Stimulated activated naive B cell treated with anti-CD40 and anti-IgM and Interleukin-4, amounts not matched to agents 10 μg/mL and 1 μg/mL and 100 μg/mL, for 72 hours (primary cell): ENCODE measurements around the gene NOTCH1.
A peak's percentile ranks its signal among the peaks of the same experiment; 100 is the strongest.
"Not testable (repeated sequence)": the region's sequence is repeated elsewhere in the genome, so short reads cannot be mapped to it uniquely, and the experiment has no call there.

Experiments used
- ATAC-seq, 2 donors: fragments of 150-1000 bp; cut with Tn5 transposase; replicated peaks; 2 replicates each; pipeline ENCODE4 v1.10.0; 2021; ENCODE audit warnings: moderate library complexity in 1 of 2
- DNase-seq: peaks from one replicate; pipeline ENCODE4 v3.0.0; 2021
- H3K27ac Mint-ChIP-seq: one replicate; pipeline ENCODE4 v1.8.0; 2022; ENCODE audit warnings: mild to moderate bottlenecking, mixed read lengths
- H3K27me3 Mint-ChIP-seq, 2 donors: one replicate each; pipeline ENCODE4 v1.8.0; 2022; ENCODE audit warnings: mixed read lengths in 2 of 2
- H3K36me3 Mint-ChIP-seq, 2 donors: one replicate each; pipeline ENCODE4 v1.8.0; 2022; ENCODE audit warnings: mixed read lengths in 2 of 2, mild to moderate bottlenecking in 1 of 2
- H3K4me1 Mint-ChIP-seq, 2 donors: one replicate each; pipeline ENCODE4 v1.8.0; 2022; ENCODE audit warnings: mixed read lengths in 2 of 2, mild to moderate bottlenecking in 1 of 2
- H3K4me3 Mint-ChIP-seq, 2 donors: one replicate each; pipeline ENCODE4 v1.8.0; 2022; ENCODE audit warnings: mild to moderate bottlenecking in 2 of 2, mixed read lengths in 2 of 2, moderate library complexity in 1 of 2
- H3K9me3 Mint-ChIP-seq, 2 donors: one replicate each; pipeline ENCODE4 v1.8.0; 2022; ENCODE audit warnings: mixed read lengths in 2 of 2, mild to moderate bottlenecking in 1 of 2

NOTCH1 gene

DNA sequence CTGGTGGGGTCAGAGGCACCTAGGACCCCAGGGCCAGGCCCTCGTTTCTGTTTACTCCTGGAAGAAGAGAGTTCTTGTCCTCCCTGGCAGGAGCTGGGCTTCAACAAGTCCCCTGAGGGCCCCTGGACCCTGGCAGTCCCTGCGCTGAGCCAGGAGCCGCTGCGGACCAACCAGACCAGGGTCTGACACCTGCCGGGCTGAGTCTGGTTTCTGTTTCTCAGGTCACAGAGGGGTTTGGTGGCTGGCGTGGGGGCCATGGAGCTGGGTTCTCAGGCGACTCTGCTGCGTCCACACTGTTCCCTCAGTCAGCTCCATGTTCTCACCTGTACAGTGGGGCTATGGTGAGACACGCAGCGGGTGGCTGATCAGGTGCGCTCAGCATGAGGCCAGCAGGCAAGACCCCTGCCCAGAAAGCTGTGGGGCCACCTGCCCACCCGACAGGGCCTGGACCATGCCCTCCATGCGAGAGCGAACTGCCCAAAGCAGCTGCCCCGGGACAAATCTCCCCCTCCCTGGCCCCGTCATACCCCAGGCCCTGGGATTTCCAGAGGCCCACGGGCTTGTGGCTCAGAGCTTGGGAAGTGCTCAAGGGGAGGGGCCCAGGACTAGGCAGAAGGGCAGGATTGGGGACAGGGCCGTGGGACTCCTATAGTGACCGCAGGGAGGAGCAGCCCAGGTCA is 17.9 kb upstream of the NOTCH1 start:
- no peak for DNase-seq
- no peak overlapping the region for H3K27ac Mint-ChIP-seq
- peaks cover 3 to 20% of the 10 kb centered on the region in 2 donors for H3K4me1 Mint-ChIP-seq
- peaks cover 2 to 8% of the 10 kb centered on the region in 2 donors for H3K9me3 Mint-ChIP-seq
- H3K27me3 Mint-ChIP-seq = peaks cover 0 to 5% of the 10 kb centered on the region in 2 donors
- no peak for ATAC-seq
- H3K4me3 Mint-ChIP-seq = no peak overlapping the region
- H3K36me3 Mint-ChIP-seq = peaks cover 5 to 13% of the 10 kb centered on the region in 2 donors

DNA sequence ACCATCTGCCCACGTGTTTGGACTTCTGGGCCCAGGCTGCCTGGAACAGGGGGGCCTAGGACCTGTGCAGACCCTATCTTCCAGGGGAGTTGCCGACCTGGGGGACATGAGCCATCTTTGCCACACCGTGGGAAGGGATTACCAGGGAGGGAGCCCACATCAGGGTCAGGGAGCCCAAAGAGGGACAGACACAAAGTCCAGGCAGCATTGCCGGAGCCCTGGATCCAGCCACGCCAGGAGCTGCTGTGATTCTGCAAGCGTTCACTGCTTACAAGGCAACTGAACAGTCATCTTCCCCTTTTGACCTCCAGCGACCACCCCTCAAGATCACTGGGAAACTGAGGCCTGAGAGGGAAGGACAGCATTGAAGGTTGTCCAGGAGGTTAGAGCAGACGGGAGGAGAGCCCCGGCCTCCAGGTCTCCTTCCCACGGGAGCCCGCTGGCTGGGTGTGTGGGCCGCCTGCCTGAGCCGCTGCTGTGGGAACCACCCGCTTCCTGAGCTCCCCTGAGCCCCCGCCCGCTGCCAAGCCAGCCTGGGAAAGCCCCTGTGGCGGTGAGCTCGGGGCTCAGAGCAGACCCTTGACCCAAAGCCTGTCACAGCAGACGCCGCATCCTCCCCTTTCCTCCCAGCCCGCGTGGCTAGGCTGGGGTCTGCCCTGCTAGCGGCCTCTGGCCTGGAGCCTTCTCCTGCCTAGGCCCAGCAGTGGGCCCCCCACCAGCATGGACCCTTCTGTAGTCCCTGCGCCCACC is 17.1 kb upstream of the NOTCH1 start:
- H3K27me3 Mint-ChIP-seq = peaks cover 0 to 5% of the 10 kb centered on the region in 2 donors
- ATAC-seq (peak in 1 of 2 donors; percentile 26), DNase-seq (no peak)
- H3K36me3 Mint-ChIP-seq = peaks cover 9 to 16% of the 10 kb centered on the region in 2 donors
- peaks cover 8 to 28% of the 10 kb centered on the region in 2 donors for H3K4me1 Mint-ChIP-seq
- no peak overlapping the region for H3K27ac Mint-ChIP-seq
- no peak overlapping the region for H3K4me3 Mint-ChIP-seq
- H3K9me3 Mint-ChIP-seq = peaks cover 6 to 12% of the 10 kb centered on the region in 2 donors

DNA sequence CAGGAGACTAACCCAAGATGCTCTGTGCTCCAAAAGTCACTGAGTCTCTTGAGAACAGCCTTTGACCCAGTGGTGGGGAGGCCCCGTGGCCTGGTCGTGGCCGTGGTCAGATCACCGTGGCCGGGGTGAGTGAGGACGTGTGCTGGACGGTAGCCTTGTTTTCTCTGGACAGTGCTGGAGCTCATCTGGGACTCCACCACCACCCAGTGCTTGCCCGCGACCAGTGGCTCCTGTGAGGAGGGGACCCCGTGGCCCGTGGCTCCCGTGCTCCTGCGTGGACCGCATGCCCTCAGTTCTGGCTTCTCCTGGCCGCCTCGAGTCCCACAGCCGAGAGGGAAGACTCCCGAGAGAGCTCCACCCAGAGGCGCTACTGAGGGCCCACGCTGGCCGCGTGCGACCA is 15.9 kb upstream of the NOTCH1 start:
- Mint-ChIP-seq H3K27ac (no peak overlapping the region), H3K9me3 (peaks cover 6 to 12% of the 10 kb centered on the region in 2 donors), H3K4me3 (no peak overlapping the region), H3K27me3 (peaks cover 0 to 3% of the 10 kb centered on the region in 2 donors), H3K36me3 (peaks cover 9 to 16% of the 10 kb centered on the region in 2 donors), H3K4me1 (peaks cover 8 to 28% of the 10 kb centered on the region in 2 donors)
- ATAC-seq = no peak
- no peak for DNase-seq

DNA sequence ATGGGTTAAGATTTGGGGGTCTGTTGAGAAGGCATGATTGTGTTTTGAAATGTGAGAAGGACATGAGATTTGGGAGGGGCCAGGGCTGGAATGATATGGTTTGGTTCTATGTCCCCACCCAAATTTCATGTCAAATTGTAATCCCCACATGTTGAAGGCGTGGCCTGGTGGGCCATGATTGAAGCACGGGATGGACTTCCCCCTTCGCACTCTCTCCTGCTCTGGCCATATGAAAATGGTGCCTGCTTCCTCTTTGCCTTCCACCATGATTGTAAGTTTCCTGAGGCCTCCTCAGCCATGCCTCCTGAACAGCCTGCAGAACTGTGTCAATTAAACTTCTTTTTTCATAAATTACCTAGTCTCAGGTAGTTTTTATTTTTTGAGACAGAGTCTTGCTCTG is 14.7 kb upstream of the NOTCH1 start:
- Mint-ChIP-seq H3K4me3 (no peak overlapping the region), H3K36me3 (peaks cover 9 to 16% of the 10 kb centered on the region in 2 donors), H3K27me3 (peaks cover 0 to 5% of the 10 kb centered on the region in 2 donors), H3K4me1 (peaks cover 8 to 28% of the 10 kb centered on the region in 2 donors), H3K9me3 (peaks cover 6 to 12% of the 10 kb centered on the region in 2 donors), H3K27ac (no peak overlapping the region)
- DNase-seq (no peak), ATAC-seq (no peak)

DNA sequence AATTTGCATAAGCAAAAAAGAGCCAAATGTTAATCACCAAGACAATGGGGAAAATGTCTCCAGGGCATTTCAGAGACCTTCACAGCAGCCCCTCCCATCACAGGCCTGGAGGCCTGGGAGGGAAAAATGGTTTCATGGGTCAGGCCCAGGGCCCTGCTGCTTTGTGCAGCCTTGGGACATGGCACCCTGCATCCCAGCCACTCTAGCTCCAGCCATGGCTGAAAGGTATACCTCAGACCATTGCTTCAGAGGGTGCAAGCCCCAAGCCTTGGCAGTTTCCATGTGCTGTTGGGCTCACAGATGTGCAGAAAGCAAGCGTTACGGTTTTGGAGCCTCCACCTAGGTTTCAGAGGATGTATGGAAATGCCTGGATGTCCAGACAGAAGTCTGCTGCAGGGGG is 13.5 kb upstream of the NOTCH1 start:
- H3K4me1 Mint-ChIP-seq = peaks cover 9 to 28% of the 10 kb centered on the region in 2 donors
- H3K36me3 Mint-ChIP-seq = peaks cover 9 to 16% of the 10 kb centered on the region in 2 donors
- ATAC-seq = not testable (repeated sequence)

DNA sequence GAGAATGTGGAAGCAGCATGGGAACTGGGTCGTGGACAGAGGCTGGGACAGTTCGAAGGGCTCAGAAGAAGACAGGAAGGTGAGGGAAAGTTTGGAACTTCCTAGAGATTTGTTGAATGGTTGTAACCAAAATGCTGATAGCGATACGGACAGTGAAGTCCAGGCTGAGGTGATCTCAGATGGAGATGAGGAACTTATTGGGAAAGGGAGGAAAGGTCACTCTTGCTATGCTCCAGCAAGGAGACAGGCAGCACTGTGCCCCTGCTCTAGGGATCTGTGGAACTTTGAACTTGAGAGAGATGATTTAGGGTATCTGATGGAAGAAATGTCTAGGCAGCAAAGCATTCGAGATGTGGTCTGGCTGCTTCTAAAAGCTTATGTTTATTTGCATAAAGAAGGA is 13.0 kb upstream of the NOTCH1 start:
- DNase-seq, ATAC-seq, H3K4me3 Mint-ChIP-seq, H3K27me3 Mint-ChIP-seq: not testable (repeated sequence)
- peak overlapping the region; percentile 65 for H3K27ac Mint-ChIP-seq
- H3K9me3 Mint-ChIP-seq = peaks cover 6 to 12% of the 10 kb centered on the region in 2 donors
- peaks cover 11 to 28% of the 10 kb centered on the region in 2 donors for H3K4me1 Mint-ChIP-seq
- H3K36me3 Mint-ChIP-seq = peaks cover 9 to 16% of the 10 kb centered on the region in 2 donors

More for the DNA sequence above, 13.5 kb upstream of the NOTCH1 start:
- not testable (repeated sequence) for DNase-seq, H3K27me3 Mint-ChIP-seq, H3K27ac Mint-ChIP-seq, H3K4me3 Mint-ChIP-seq
- H3K9me3 Mint-ChIP-seq = peaks cover 6 to 12% of the 10 kb centered on the region in 2 donors

DNA sequence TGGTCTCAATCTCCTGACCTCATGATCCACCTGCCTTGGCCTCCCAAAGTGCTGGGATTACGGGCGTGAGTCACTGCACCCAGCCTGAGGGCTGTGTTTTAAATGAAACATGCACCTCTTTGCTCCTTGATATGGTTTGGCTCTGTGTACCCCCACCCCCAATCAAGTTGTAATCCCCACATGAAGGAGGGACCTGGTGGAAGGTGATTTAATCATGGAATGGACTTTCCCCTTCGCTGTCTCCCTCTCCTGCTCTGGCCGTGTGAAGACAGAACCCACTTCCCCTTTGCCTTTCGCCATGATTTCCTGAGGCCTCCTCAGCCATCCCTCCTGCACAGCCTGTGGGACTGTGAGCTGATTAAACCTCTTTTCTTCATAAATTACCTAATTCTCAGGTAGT is 12.5 kb upstream of the NOTCH1 start:
- Mint-ChIP-seq H3K27ac (peak overlapping the region; percentile 65), H3K4me3 (no peak overlapping the region), H3K9me3 (peaks cover 6 to 12% of the 10 kb centered on the region in 2 donors), H3K4me1 (peaks cover 11 to 28% of the 10 kb centered on the region in 2 donors), H3K27me3 (peaks cover 0 to 5% of the 10 kb centered on the region in 2 donors), H3K36me3 (peaks cover 9 to 16% of the 10 kb centered on the region in 2 donors)
- ATAC-seq = peak; percentile 59 to 81
- DNase-seq = no peak

DNA sequence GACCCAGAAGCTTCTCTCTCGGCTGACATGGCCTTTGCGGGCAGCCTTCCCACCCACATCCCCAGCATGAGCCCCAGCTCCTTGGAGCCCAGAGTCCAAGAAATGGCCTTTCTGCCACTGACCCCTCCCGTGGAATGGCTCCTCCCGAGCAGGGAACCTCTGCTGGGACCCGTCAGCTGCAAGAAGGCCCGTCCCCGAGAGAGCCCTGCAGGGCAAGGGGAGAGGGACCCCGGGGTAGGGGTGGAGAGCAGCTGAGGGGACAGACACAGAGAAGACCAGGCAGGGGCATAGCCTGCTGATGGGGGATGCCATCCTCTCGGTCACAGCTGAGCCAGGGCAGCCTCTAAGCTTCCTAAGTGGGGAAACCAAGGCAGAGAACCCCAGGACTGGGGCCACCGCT is 11.2 kb upstream of the NOTCH1 start:
- H3K9me3 Mint-ChIP-seq = peaks cover 6 to 12% of the 10 kb centered on the region in 2 donors
- H3K36me3 Mint-ChIP-seq = peaks cover 9 to 16% of the 10 kb centered on the region in 2 donors
- no peak overlapping the region for H3K27ac Mint-ChIP-seq
- H3K4me1 Mint-ChIP-seq = peaks cover 14 to 37% of the 10 kb centered on the region in 2 donors
- ATAC-seq = no peak
- no peak overlapping the region for H3K4me3 Mint-ChIP-seq
- H3K27me3 Mint-ChIP-seq = peaks cover 0 to 5% of the 10 kb centered on the region in 2 donors
- no peak for DNase-seq

DNA sequence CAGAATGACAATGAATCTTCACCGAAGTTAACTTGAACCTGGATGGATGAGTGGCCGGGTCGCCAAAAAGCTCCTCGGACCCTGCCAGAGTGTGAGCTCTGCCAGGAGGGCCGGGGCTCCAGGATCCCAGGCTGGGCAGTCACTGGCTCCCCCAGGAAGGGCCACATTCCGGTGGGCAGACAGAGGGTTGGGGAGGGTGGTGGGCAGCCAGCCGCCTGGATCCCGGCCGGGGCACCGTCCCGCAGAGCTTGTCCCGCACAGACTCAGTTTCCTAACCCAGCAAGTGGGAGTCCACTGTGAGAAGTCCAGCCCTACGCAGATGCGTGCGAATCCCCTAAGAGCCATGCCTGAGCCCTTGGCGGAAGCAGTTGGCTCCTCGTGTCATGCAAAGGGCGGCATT is 10.3 kb upstream of the NOTCH1 start:
- ATAC-seq = no peak

DNA sequence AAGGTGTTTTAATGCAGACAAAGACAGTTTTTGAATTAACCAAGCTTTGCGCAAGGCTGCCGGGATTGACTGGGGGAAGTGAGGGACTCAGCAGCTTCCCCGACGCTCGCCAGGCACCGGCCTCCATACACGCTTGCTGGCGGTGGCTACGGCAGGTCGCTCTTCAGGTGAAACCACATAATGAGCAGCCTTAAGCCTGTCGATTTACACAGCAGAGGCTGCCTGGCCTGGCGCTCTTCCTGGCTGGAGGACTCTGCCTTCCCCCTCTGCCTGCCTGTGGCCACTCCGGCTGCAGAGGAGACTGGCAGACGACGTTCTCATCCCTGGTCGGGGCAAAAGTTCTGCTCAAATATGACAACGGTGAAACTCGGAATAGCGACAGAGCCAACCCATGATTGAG is 9.0 kb upstream of the NOTCH1 start:
- no peak for ATAC-seq
- no peak for DNase-seq
- H3K9me3 Mint-ChIP-seq = peaks cover 6 to 9% of the 10 kb centered on the region in 2 donors
- no peak overlapping the region for H3K4me3 Mint-ChIP-seq
- H3K36me3 Mint-ChIP-seq = peaks cover 8 to 10% of the 10 kb centered on the region in 2 donors
- H3K4me1 Mint-ChIP-seq = peaks cover 29 to 47% of the 10 kb centered on the region in 2 donors
- no peak overlapping the region for H3K27ac Mint-ChIP-seq
- H3K27me3 Mint-ChIP-seq = peaks cover 0 to 5% of the 10 kb centered on the region in 2 donors

More for the DNA sequence above, 10.3 kb upstream of the NOTCH1 start:
- Mint-ChIP-seq H3K4me3 (no peak overlapping the region), H3K9me3 (peaks cover 6 to 12% of the 10 kb centered on the region in 2 donors), H3K27me3 (peaks cover 0 to 5% of the 10 kb centered on the region in 2 donors), H3K36me3 (peaks cover 9 to 16% of the 10 kb centered on the region in 2 donors), H3K4me1 (peaks cover 18 to 42% of the 10 kb centered on the region in 2 donors), H3K27ac (no peak overlapping the region)
- DNase-seq = no peak

DNA sequence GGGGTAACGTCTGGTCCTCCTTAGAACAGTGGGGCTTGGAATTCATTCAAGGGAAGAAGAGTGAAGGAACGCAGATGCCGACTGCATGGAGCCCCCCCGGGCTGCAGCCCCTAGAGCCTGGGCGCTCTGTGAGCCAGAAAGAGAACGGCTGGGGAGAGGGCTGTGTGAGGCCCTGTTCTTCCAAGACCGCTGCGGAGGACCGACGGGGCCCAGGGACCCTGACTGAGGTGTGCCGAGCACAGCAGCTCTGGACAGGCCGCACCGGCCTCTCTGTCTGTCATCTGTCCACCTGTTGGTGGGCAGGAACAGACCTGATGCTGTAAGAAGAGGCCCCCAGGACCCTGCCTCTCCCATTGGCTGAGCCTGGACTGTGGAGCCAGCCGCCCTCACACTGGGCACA is 7.7 kb upstream of the NOTCH1 start:
- Mint-ChIP-seq H3K27me3 (peaks cover 0 to 5% of the 10 kb centered on the region in 2 donors), H3K4me3 (no peak overlapping the region), H3K9me3 (peaks cover 2% of the 10 kb centered on the region in 2 donors), H3K4me1 (peaks cover 25 to 47% of the 10 kb centered on the region in 2 donors), H3K36me3 (peaks cover 1 to 2% of the 10 kb centered on the region in 2 donors), H3K27ac (no peak overlapping the region)
- DNase-seq = no peak
- no peak for ATAC-seq

DNA sequence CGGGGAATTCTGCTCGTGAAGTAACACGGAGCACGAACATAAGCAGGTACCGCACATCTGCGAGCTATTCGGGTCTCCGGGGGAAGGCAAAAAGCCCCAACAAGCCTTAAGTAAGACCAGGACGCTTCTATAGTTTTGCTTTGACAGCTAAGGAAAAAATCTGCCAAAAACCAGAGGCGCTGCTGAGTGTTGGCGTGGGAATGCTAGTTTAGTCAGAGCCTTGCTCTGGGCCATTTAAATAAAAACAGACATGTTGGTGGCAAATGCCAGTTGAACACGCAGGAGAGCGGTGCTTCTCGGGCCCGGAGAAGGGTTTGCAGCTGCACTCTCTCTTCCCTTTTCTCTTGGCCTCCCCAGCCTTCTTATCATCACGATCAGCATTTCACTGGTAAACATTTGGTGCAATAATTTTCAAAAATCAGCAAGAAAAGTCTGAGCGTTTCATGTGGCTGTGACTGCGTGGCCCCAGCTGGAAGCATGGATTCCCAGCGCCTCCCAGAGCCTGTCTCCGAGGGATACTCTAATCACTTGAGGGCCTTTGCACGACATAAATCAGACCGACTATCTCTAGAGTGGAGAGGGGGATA is 6.4 kb upstream of the NOTCH1 start:
- H3K36me3 Mint-ChIP-seq = no peaks in the 10 kb centered on the region
- H3K4me3 Mint-ChIP-seq = peak overlapping the region; percentile 68 to 82
- ATAC-seq (peak; percentile 89 to 93), DNase-seq (peak; percentile 71)
- H3K9me3 Mint-ChIP-seq = no peaks in the 10 kb centered on the region
- H3K4me1 Mint-ChIP-seq = peaks cover 26 to 51% of the 10 kb centered on the region in 2 donors
- H3K27me3 Mint-ChIP-seq = peaks cover 0 to 5% of the 10 kb centered on the region in 2 donors
- peak overlapping the region; percentile 77 for H3K27ac Mint-ChIP-seq

DNA sequence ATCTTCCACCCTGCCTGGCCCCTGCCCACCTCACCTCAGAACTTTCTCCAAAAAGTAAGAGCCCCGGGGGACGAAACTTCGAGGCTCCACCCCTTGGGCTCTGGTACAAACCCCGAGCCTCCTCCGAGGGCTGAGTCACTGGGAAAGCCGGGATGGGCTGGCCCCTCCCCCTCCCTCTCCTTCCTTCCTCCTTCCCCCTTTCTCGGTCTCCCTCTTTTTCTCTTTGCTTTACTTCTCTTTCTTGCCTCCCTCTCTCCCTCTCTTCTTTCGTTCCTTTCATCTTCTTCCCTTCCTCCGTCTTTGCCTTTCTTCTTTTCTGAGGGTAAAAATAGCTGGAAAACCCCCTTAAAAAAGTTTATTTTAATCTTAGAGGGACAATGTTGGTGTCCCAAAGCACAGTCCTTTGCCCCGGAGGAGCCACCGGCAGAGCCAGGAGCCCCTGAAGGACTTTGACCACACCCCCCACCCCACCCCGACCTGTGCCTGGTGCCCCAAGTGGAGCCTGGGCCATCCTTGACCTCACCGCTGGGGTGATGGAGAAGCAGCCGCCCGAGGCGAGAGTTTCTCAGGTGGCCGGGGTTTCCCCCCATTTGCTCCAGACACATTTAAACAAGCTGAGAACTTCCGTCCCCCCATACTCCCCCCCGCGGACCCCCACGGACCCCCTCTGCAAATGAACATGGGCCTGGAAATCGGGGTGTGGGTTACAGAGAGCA is 5.7 kb upstream of the NOTCH1 start:
- peaks cover 31 to 58% of the 10 kb centered on the region in 2 donors for H3K4me1 Mint-ChIP-seq
- DNase-seq (peak; percentile 64), ATAC-seq (peak; percentile 71 to 72)
- H3K27me3 Mint-ChIP-seq = peaks cover 0 to 5% of the 10 kb centered on the region in 2 donors
- peak overlapping the region; percentile 77 for H3K27ac Mint-ChIP-seq
- no peaks in the 10 kb centered on the region for H3K36me3 Mint-ChIP-seq
- H3K4me3 Mint-ChIP-seq = peak overlapping the region; percentile 68 to 82
- no peaks in the 10 kb centered on the region for H3K9me3 Mint-ChIP-seq
